Stimulated activated CD8-positive, alpha-beta memory T cell treated with anti-CD3 and anti-CD28 coated beads, Interleukin-7, amount 100 ng/mL, for 1 hour (primary cell): ENCODE results near the gene UBE2D2.

Experiments used
- DNase-seq, 2 donors: peaks; one replicate each; pipeline ENCODE4 v3.0.0-alpha.2; 2020; ENCODE audit warnings: low read depth in 2 of 2

Gene UBE2D2

GRCh38 chr5:139635606-139636206, 74.6 kb downstream of the UBE2D2 start:
- no peak for DNase-seq

GRCh38 chr5:139636207-139636792, 75.2 kb downstream of the UBE2D2 start:
- DNase-seq: no peak

- no peak for DNase-seq
Measured at GRCh38 chr5:139636975-139637408, 75.9 kb downstream of the UBE2D2 start.

GRCh38 chr5:139637438-139638089, 76.4 kb downstream of the UBE2D2 start:
- no peak for DNase-seq

GRCh38 chr5:139638090-139638735, 77.1 kb downstream of the UBE2D2 start:
- no peak for DNase-seq

- DNase-seq: no peak
Measured at GRCh38 chr5:139638736-139639618, 77.8 kb downstream of the UBE2D2 start.

GRCh38 chr5:139639619-139640380, 78.7 kb downstream of the UBE2D2 start:
- DNase-seq: no peak

GRCh38 chr5:139640421-139641115, 79.4 kb downstream of the UBE2D2 start:
- no peak for DNase-seq

- DNase-seq: no peak
Measured at GRCh38 chr5:139641116-139642080, 80.3 kb downstream of the UBE2D2 start.

- no peak for DNase-seq
Measured at GRCh38 chr5:139642213-139642612, 81.1 kb downstream of the UBE2D2 start.

- DNase-seq: no peak
Measured at GRCh38 chr5:139642891-139643871, 82.0 kb downstream of the UBE2D2 start.

- DNase-seq: no peak
Measured at GRCh38 chr5:139644001-139644456, 82.9 kb downstream of the UBE2D2 start.

GRCh38 chr5:139644646-139645429, 83.7 kb downstream of the UBE2D2 start:
- DNase-seq: no peak

- DNase-seq: no peak
Measured at GRCh38 chr5:139645430-139645871, 84.3 kb downstream of the UBE2D2 start.

- no peak for DNase-seq
Measured at GRCh38 chr5:139646111-139646510, 85.0 kb downstream of the UBE2D2 start.

GRCh38 chr5:139646912-139647505, 85.9 kb downstream of the UBE2D2 start:
- no peak for DNase-seq
